ENCODE data around the gene NPC1.

NPC1 gene

GRCh38 chr18:23569299-23570063, 16.8 kb downstream of the NPC1 start:
- Histone ChIP-seq H3K27me3 (ENCODE audit: insufficient read depth, low read length) (no peaks in the 10 kb centered on the region), H4K20me1 (ENCODE audit: insufficient read depth, low read length) (no peaks in the 10 kb centered on the region), H2AFZ (ENCODE audit: low read length) (no peak overlapping the region), H3K36me3 (ENCODE audit: insufficient read depth, low read length) (peaks cover 80% of the 10 kb centered on the region), H3K4me3 (ENCODE audit: low read depth, low read length, poor library complexity, severe bottlenecking) (no peak overlapping the region), H3K9me3 (ENCODE audit: low read length) (no peaks in the 10 kb centered on the region), H3K9me2 (ENCODE audit: low read depth, low read length) (no peaks in the 10 kb centered on the region), H3K4me1 (ENCODE audit: insufficient read depth, low read length, severe bottlenecking) (peaks cover 8% of the 10 kb centered on the region), H3F3A (ENCODE audit: insufficient read depth, low read length) (no peaks in the 10 kb centered on the region), H3K27ac (ENCODE audit: low read depth, low read length, poor library complexity, severe bottlenecking) (no peak overlapping the region), H3K79me2 (ENCODE audit: insufficient read depth, low read length) (no peaks in the 10 kb centered on the region), H3K4me2 (ENCODE audit: low read length) (no peak overlapping the region), H3K9ac (ENCODE audit: low read length) (no peak overlapping the region)
- TF ChIP-seq CTCF (IDR thresholded peaks at IDR 0.05; ENCODE audit: low read length) (no peak), EZH2 (IDR thresholded peaks at IDR 0.05; ENCODE audit: borderline replicate concordance, low read length) (no peak)

- Histone ChIP-seq H3K27me3 (ENCODE audit: insufficient read depth, low read length) (no peaks in the 10 kb centered on the region), H2AFZ (ENCODE audit: low read length) (no peak overlapping the region), H3K9me3 (ENCODE audit: low read length) (no peaks in the 10 kb centered on the region), H4K20me1 (ENCODE audit: insufficient read depth, low read length) (no peaks in the 10 kb centered on the region), H3K79me2 (ENCODE audit: insufficient read depth, low read length) (no peaks in the 10 kb centered on the region), H3K9me2 (ENCODE audit: low read depth, low read length) (no peaks in the 10 kb centered on the region), H3K4me3 (ENCODE audit: low read depth, low read length, poor library complexity, severe bottlenecking) (no peak overlapping the region), H3K4me2 (ENCODE audit: low read length) (no peak overlapping the region), H3F3A (ENCODE audit: insufficient read depth, low read length) (no peaks in the 10 kb centered on the region), H3K9ac (ENCODE audit: low read length) (no peak overlapping the region), H3K36me3 (ENCODE audit: insufficient read depth, low read length) (peaks cover 85% of the 10 kb centered on the region), H3K27ac (ENCODE audit: low read depth, low read length, poor library complexity, severe bottlenecking) (no peak overlapping the region), H3K4me1 (ENCODE audit: insufficient read depth, low read length, severe bottlenecking) (no peaks in the 10 kb centered on the region)
- TF ChIP-seq EZH2 (IDR thresholded peaks at IDR 0.05; ENCODE audit: borderline replicate concordance, low read length) (no peak), CTCF (IDR thresholded peaks at IDR 0.05; ENCODE audit: low read length) (no peak)
Observed at GRCh38 chr18:23568281-23569138, 17.8 kb downstream of the NPC1 start.

- no peaks in the 10 kb centered on the region for H3K4me1 ChIP-seq (ENCODE audit: insufficient read depth, low read length, severe bottlenecking)
- no peaks in the 10 kb centered on the region for H4K20me1 ChIP-seq (ENCODE audit: insufficient read depth, low read length)
- no peak overlapping the region for H3K4me2 ChIP-seq (ENCODE audit: low read length)
- H3K27me3 ChIP-seq (ENCODE audit: insufficient read depth, low read length), result no peaks in the 10 kb centered on the region
- H3K9ac ChIP-seq (ENCODE audit: low read length), result no peak overlapping the region
- H2AFZ ChIP-seq (ENCODE audit: low read length), result no peak overlapping the region
- H3K36me3 ChIP-seq (ENCODE audit: insufficient read depth, low read length), result peaks cover 79% of the 10 kb centered on the region
- no peaks in the 10 kb centered on the region for H3K9me3 ChIP-seq (ENCODE audit: low read length)
- no peaks in the 10 kb centered on the region for H3K79me2 ChIP-seq (ENCODE audit: insufficient read depth, low read length)
- H3F3A ChIP-seq (ENCODE audit: insufficient read depth, low read length), result no peaks in the 10 kb centered on the region
- TF ChIP-seq EZH2 (IDR thresholded peaks at IDR 0.05; ENCODE audit: borderline replicate concordance, low read length) (no peak), CTCF (IDR thresholded peaks at IDR 0.05; ENCODE audit: low read length) (no peak)
- H3K27ac ChIP-seq (ENCODE audit: low read depth, low read length, poor library complexity, severe bottlenecking), result no peak overlapping the region
- no peak overlapping the region for H3K4me3 ChIP-seq (ENCODE audit: low read depth, low read length, poor library complexity, severe bottlenecking)
- H3K9me2 ChIP-seq (ENCODE audit: low read depth, low read length), result no peaks in the 10 kb centered on the region
Observed at GRCh38 chr18:23567671-23568070, 18.6 kb downstream of the NPC1 start.
